MM.1S (cell line): ENCODE measurements around the gene CPLX3.

Source experiments
- DNase-seq: peaks from one replicate; pipeline ENCODE4 v3.0.0-alpha.2; 2015
- H2AFZ ChIP-seq: fragments of 300-600 bp; sonication (generic); 2 replicates; pipeline ENCODE4 v1.6.0; 2016; ENCODE audit warnings: antibody characterized with exemption, low read length
- H3F3A ChIP-seq: fragments of 300-600 bp; sonication (generic); 2 replicates; pipeline ENCODE4 v1.6.1; 2016; ENCODE audit warnings: mild to moderate bottlenecking, antibody characterized with exemption, low read length, moderate library complexity, mixed read lengths; ENCODE audit not compliant: insufficient read depth
- H3K27ac ChIP-seq: fragments of 300-600 bp; sonication (generic); 2 replicates; pipeline ENCODE4 v1.5.1; 2016; ENCODE audit warnings: mild to moderate bottlenecking, low read length
- H3K27me3 ChIP-seq: fragments of 300-600 bp; sonication (generic); replicated peaks from 2 replicates; pipeline ENCODE4 v1.6.0; 2016; ENCODE audit warnings: low read length; ENCODE audit not compliant: insufficient read depth
- H3K36me3 ChIP-seq: fragments of 300-600 bp; sonication (generic); replicated peaks from 2 replicates; pipeline ENCODE4 v1.6.1; 2016; ENCODE audit warnings: mild to moderate bottlenecking, low read length, mixed read lengths; ENCODE audit not compliant: insufficient read depth
- H3K4me1 ChIP-seq: fragments of 300-600 bp; sonication (generic); 2 replicates; pipeline ENCODE4 v1.6.1; 2016; ENCODE audit warnings: low read length, mixed read lengths
- H3K4me2 ChIP-seq: fragments of 300-600 bp; sonication (generic); 2 replicates; pipeline ENCODE4 v1.6.0; 2016; ENCODE audit warnings: low read depth, low read length
- H3K4me3 ChIP-seq: fragments of 300-600 bp; sonication (generic); 2 replicates; pipeline ENCODE4 v1.5.1; 2016; ENCODE audit warnings: low read length, mixed read lengths
- H3K79me2 ChIP-seq: fragments of 300-600 bp; sonication (generic); 2 replicates; pipeline ENCODE4 v1.6.1; 2016; ENCODE audit warnings: mixed run types, low read length, mixed read lengths
- H3K9ac ChIP-seq: fragments of 300-600 bp; sonication (generic); 2 replicates; pipeline ENCODE4 v1.6.1; 2016; ENCODE audit warnings: low read length, mixed read lengths
- H3K9me2 ChIP-seq: fragments of 300-600 bp; sonication (generic); replicated peaks from 2 replicates; pipeline ENCODE4 v1.6.1; 2016; ENCODE audit warnings: mild to moderate bottlenecking, low read length, mixed read lengths; ENCODE audit not compliant: insufficient read depth
- H3K9me3 ChIP-seq: fragments of 300-600 bp; sonication (generic); replicated peaks from 2 replicates; pipeline ENCODE4 v1.6.1; 2016; ENCODE audit warnings: mild to moderate bottlenecking, low read length, mixed read lengths; ENCODE audit not compliant: insufficient read depth
- H4K20me1 ChIP-seq: fragments of 300-600 bp; sonication (generic); 2 replicates; pipeline ENCODE4 v1.6.1; 2016; ENCODE audit warnings: mild to moderate bottlenecking, low read length, moderate library complexity, mixed read lengths; ENCODE audit not compliant: insufficient read depth
- EZH2 ChIP-seq: fragments of 300-600 bp; sonication (generic); optimal IDR thresholded peaks from 2 replicates; pipeline ENCODE3; 2017; ENCODE audit warnings: low read depth, mild to moderate bottlenecking, antibody characterized with exemption, low read length, mixed read lengths
- EZH2phosphoT487 ChIP-seq: fragments of 300-600 bp; sonication (generic); IDR thresholded peaks from 2 replicates; pipeline ENCODE4 v1.6.1; 2018; ENCODE audit warnings: antibody characterized with exemption, low read length
- TF ChIP-seq, protein P1 (sequence below): fragments of 300-600 bp; sonication (generic); IDR thresholded peaks from 2 replicates; pipeline ENCODE4 v1.5.1; 2016; ENCODE audit warnings: antibody characterized with exemption, low read length, mixed read lengths

The CPLX3 gene

DNA sequence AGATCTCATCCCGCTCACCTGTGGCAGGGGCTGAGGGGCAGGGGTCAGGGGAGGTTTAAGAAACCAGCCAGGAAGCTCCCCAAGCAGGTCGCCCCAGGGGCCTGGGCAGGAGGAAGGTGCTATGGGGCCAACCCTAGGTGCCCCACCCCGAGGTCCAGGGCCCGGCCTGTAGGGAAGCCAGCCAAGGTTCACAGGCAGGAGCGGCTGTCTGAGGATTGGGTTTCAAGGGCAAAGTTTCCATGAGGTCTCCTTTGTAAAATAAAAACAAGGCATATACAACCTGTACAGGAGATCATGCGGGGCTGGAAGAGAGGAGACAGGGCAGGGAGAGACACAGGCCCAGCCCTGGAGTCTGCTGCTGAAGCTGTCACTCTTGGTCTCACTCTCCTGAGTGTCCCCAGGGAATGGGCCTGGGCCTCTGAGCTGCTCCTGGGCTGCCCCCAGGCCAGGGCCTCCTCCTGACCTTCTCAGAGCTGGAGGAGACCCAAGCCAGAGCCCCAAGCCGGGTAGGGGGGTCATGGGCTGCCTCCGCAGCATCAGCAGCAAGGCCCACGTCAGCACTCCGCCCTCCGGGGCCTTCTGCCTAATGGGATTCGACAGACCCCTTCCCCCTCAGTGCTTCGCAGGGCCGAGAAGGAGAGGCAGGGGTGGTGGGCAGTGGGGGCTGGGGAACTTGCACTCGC, 5.5 kb downstream of the CPLX3 start:
- Histone ChIP-seq H3K9ac (no peak overlapping the region), H3K27me3 (peaks cover 37% of the 10 kb centered on the region), H3F3A (no peaks in the 10 kb centered on the region), H3K79me2 (no peaks in the 10 kb centered on the region), H3K36me3 (no peaks in the 10 kb centered on the region), H3K9me2 (no peaks in the 10 kb centered on the region), H4K20me1 (no peaks in the 10 kb centered on the region), H3K4me2 (no peak overlapping the region), H2AFZ (no peak overlapping the region), H3K27ac (no peak overlapping the region), H3K4me1 (no peaks in the 10 kb centered on the region), H3K9me3 (no peaks in the 10 kb centered on the region), H3K4me3 (no peak overlapping the region)
- DNase-seq, result no peak
- TF ChIP-seq, protein P1, sequence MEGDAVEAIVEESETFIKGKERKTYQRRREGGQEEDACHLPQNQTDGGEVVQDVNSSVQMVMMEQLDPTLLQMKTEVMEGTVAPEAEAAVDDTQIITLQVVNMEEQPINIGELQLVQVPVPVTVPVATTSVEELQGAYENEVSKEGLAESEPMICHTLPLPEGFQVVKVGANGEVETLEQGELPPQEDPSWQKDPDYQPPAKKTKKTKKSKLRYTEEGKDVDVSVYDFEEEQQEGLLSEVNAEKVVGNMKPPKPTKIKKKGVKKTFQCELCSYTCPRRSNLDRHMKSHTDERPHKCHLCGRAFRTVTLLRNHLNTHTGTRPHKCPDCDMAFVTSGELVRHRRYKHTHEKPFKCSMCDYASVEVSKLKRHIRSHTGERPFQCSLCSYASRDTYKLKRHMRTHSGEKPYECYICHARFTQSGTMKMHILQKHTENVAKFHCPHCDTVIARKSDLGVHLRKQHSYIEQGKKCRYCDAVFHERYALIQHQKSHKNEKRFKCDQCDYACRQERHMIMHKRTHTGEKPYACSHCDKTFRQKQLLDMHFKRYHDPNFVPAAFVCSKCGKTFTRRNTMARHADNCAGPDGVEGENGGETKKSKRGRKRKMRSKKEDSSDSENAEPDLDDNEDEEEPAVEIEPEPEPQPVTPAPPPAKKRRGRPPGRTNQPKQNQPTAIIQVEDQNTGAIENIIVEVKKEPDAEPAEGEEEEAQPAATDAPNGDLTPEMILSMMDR, result no peak
- TF ChIP-seq EZH2phosphoT487 (no peak), EZH2 (no peak)

DNA sequence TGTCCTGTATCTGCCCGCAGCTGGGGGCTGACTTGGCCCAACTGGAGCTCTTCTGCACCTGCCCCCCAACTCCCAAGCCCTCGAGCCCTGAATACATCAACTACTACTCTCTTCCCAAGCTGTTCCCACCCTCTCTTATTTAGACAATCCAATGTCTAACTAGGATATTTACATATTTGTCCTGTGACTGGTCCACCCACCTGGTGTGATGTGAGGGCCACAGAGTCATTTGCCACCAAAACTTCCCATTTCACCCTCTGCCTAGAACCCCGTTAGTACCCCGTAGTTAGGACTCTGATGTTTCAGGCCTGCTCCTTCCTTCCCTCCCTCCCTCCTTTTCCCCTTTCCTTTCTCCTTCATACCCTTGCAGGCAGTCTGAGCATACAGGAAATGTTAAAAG, 6.4 kb downstream of the CPLX3 start:
- no peaks in the 10 kb centered on the region for H3K9me3 ChIP-seq
- no peaks in the 10 kb centered on the region for H3F3A ChIP-seq
- H3K4me2 ChIP-seq, result no peak overlapping the region
- TF ChIP-seq, protein P1, result no peak
- no peak for TF ChIP-seq EZH2
- no peak for TF ChIP-seq EZH2phosphoT487
- no peak overlapping the region for H3K4me3 ChIP-seq
- no peak overlapping the region for H3K27ac ChIP-seq
- no peaks in the 10 kb centered on the region for H3K79me2 ChIP-seq
- no peaks in the 10 kb centered on the region for H3K4me1 ChIP-seq
- H2AFZ ChIP-seq, result no peak overlapping the region
- no peak for DNase-seq
- H4K20me1 ChIP-seq, result no peaks in the 10 kb centered on the region
- peaks cover 28% of the 10 kb centered on the region for H3K27me3 ChIP-seq
- no peaks in the 10 kb centered on the region for H3K36me3 ChIP-seq
- H3K9ac ChIP-seq, result no peak overlapping the region
- no peaks in the 10 kb centered on the region for H3K9me2 ChIP-seq

DNA sequence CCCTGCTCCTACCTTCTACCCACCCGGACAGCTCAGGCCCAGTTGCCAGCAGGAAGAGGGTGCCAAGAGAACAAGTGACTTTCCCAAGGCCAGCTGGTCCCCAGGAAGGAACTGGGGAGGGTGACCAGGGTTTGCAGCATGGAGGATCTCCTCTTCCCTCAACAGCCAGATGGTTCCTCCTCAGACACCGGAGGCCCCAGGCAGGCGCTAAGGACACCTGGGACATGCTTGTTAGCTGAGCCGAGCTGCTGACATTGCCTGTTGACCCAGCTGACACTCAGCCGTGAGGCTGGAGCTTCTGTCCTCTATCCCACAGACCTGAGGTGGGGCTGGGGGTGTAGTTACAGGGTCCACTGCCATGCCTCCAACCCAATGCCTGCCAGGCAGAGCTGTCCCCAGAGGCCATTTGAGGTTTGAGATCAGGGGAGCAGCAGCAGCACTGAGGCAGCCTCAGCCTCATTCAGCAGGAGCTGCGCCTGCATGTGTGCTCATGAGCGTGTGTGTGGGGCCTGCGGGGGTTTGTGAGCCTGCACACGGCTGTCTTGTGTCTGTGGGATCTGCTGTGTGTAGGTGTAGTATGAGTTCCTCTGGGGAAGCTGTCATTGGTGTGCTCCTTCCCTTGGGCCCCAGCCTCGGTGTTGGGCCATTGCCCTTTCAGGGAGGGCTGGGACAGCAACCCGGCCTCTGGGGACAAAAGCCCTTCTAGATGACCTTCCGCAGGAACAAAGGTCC, 7.1 kb downstream of the CPLX3 start:
- H3K9ac ChIP-seq, result no peak overlapping the region
- no peaks in the 10 kb centered on the region for H3K9me2 ChIP-seq
- H3K4me1 ChIP-seq, result no peaks in the 10 kb centered on the region
- no peaks in the 10 kb centered on the region for H3K36me3 ChIP-seq
- H3K27me3 ChIP-seq, result peaks cover 21% of the 10 kb centered on the region
- H3K4me3 ChIP-seq, result no peak overlapping the region
- TF ChIP-seq, protein P1, result no peak
- no peak for TF ChIP-seq EZH2
- no peaks in the 10 kb centered on the region for H3K79me2 ChIP-seq
- no peaks in the 10 kb centered on the region for H3K9me3 ChIP-seq
- H3K27ac ChIP-seq, result no peak overlapping the region
- H2AFZ ChIP-seq, result no peak overlapping the region
- H4K20me1 ChIP-seq, result no peaks in the 10 kb centered on the region
- H3F3A ChIP-seq, result no peaks in the 10 kb centered on the region
- DNase-seq, result no peak
- H3K4me2 ChIP-seq, result no peak overlapping the region
